Neural cell (in vitro differentiated cells): ENCODE results near the gene TRPM3.

Experiments used
- CTCF ChIP-seq: fragments of 450-650 bp; IDR thresholded peaks from 2 replicates; pipeline ENCODE4 v1.5.1; 2014; ENCODE audit warnings: antibody characterized with exemption, mild to moderate bottlenecking, moderate library complexity; ENCODE audit not compliant: poor library complexity, severe bottlenecking
- EP300 ChIP-seq: fragments of 450-650 bp; conservative IDR thresholded peaks from 2 replicates; pipeline ENCODE4 v1.6.1; 2014; ENCODE audit warnings: antibody characterized with exemption, mild to moderate bottlenecking, moderate library complexity; ENCODE audit not compliant: poor library complexity, severe bottlenecking
- EZH2 ChIP-seq: fragments of 200-600, 300-800 bp; shearing (Covaris generic), sonication (generic); IDR thresholded peaks from 2 replicates; pipeline ENCODE4 v1.6.1; 2014; ENCODE audit warnings: antibody characterized with exemption, low read length, borderline replicate concordance, mild to moderate bottlenecking; ENCODE audit not compliant: insufficient read depth, poor library complexity, severe bottlenecking
- POLR2AphosphoS5 ChIP-seq: IDR thresholded peaks from 2 replicates; pipeline ENCODE4 v1.6.1; 2012
- TAF1 ChIP-seq: IDR thresholded peaks from 2 replicates; pipeline ENCODE4 v1.6.1; 2012; ENCODE audit warnings: low read depth
- TF ChIP-seq, protein P1 (sequence below): IDR thresholded peaks from 2 replicates; pipeline ENCODE4 v1.6.1; 2012; ENCODE audit warnings: borderline replicate concordance

GRCh38 chr9:71115448-71115975 lies 5.9 kb downstream of the TRPM3 start:
- TF ChIP-seq POLR2AphosphoS5 (no peak), CTCF (no peak), TAF1 (no peak), EZH2 (no peak), EP300 (no peak)
- TF ChIP-seq, protein P1, sequence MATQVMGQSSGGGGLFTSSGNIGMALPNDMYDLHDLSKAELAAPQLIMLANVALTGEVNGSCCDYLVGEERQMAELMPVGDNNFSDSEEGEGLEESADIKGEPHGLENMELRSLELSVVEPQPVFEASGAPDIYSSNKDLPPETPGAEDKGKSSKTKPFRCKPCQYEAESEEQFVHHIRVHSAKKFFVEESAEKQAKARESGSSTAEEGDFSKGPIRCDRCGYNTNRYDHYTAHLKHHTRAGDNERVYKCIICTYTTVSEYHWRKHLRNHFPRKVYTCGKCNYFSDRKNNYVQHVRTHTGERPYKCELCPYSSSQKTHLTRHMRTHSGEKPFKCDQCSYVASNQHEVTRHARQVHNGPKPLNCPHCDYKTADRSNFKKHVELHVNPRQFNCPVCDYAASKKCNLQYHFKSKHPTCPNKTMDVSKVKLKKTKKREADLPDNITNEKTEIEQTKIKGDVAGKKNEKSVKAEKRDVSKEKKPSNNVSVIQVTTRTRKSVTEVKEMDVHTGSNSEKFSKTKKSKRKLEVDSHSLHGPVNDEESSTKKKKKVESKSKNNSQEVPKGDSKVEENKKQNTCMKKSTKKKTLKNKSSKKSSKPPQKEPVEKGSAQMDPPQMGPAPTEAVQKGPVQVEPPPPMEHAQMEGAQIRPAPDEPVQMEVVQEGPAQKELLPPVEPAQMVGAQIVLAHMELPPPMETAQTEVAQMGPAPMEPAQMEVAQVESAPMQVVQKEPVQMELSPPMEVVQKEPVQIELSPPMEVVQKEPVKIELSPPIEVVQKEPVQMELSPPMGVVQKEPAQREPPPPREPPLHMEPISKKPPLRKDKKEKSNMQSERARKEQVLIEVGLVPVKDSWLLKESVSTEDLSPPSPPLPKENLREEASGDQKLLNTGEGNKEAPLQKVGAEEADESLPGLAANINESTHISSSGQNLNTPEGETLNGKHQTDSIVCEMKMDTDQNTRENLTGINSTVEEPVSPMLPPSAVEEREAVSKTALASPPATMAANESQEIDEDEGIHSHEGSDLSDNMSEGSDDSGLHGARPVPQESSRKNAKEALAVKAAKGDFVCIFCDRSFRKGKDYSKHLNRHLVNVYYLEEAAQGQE = no peak
